GM23338 (cell line): ENCODE measurements around the gene TPH2.

Source experiments
- CREB1 ChIP-seq: fragments of 250-450 bp; sonication (Bioruptor Pico); IDR thresholded peaks from 2 replicates; pipeline ENCODE4 v1.5.0; 2020; ENCODE audit warnings: low read depth, mild to moderate bottlenecking, moderate library complexity
- CTCF ChIP-seq, 2 experiments: fragments of 200-600 bp in 1 of 2; sonication (generic) in 1 of 2; conservative IDR thresholded peaks; 2 replicates each; pipeline versions ENCODE4 v1.5.1 to v1.6.1; 2016 to 2017; ENCODE audit warnings: antibody characterized with exemption in 2 of 2, low read depth in 2 of 2, mild to moderate bottlenecking in 2 of 2, moderate library complexity in 1 of 2
- JUNB ChIP-seq: IDR thresholded peaks from one replicate; pipeline ENCODE4 v1.6.1; 2016; ENCODE audit warnings: antibody characterized with exemption; ENCODE audit not compliant: unreplicated experiment
- REST ChIP-seq: IDR thresholded peaks from one replicate; pipeline ENCODE4 v1.6.1; 2018; ENCODE audit warnings: antibody characterized with exemption; ENCODE audit not compliant: unreplicated experiment
- STAT1 ChIP-seq: IDR thresholded peaks from one replicate; pipeline ENCODE4 v1.6.1; 2016; ENCODE audit warnings: antibody characterized with exemption; ENCODE audit not compliant: unreplicated experiment

GRCh38 chr12:72074065-72074464 lies 135.4 kb downstream of the TPH2 start:
- TF ChIP-seq REST: no peak
- TF ChIP-seq CTCF (conservative IDR thresholded peaks at IDR 0.05; ENCODE audit: low read depth in 2 of 2): no peak
- no peak for TF ChIP-seq STAT1
- TF ChIP-seq CREB1: no peak
- TF ChIP-seq JUNB: no peak
